HG02884 (cell line): ENCODE data around the gene SYCE3.

Experiments
- ATAC-seq: cut with Tn5 transposase; IDR thresholded peaks from one replicate; pipeline ENCODE4 v1.9.1; 2021; ENCODE audit warnings: mild to moderate bottlenecking, moderate library complexity; ENCODE audit not compliant: unreplicated experiment

SYCE3 gene

DNA sequence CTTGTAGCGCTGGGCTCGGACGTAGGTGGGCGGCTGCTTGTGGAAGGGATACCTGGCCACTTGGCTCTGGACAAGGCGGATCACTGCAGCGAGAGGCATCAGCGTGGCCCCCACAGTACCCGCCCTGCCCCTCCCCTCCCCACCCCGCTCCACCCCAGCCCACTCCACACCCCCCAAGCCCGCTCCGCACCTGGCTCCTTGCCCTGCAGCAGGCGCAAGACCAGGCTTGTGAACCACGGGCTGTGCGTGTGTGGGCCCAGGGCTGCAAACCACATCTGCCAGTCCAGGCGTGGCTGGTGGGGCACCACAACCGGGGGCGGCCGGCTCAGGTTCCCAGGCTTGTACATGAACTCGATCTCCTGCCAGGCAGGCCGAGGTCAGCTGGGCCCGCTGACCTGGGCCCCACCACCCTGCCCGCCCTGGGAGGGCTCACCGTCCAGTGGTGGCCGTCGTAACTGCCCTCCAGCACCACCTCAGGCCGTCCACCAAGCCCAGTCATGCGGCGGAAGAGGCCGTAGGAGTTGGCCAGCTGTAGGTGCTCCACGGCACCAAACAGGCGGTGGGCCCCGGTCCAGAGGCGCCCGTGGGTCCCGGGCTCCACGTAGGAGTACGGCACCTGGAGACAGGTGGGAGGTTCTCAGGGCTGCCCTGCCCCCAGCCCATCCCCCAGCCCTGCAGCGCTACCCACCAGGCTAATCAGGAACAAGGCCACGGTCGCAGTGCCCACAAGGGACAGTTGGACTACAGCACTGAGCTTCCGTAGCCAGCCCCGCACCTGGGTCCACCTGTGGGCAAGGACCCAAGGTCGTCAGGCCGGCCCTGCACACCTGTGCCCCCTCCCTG lies 58.1 kb downstream of the SYCE3 start:
- ATAC-seq, result no peak

DNA sequence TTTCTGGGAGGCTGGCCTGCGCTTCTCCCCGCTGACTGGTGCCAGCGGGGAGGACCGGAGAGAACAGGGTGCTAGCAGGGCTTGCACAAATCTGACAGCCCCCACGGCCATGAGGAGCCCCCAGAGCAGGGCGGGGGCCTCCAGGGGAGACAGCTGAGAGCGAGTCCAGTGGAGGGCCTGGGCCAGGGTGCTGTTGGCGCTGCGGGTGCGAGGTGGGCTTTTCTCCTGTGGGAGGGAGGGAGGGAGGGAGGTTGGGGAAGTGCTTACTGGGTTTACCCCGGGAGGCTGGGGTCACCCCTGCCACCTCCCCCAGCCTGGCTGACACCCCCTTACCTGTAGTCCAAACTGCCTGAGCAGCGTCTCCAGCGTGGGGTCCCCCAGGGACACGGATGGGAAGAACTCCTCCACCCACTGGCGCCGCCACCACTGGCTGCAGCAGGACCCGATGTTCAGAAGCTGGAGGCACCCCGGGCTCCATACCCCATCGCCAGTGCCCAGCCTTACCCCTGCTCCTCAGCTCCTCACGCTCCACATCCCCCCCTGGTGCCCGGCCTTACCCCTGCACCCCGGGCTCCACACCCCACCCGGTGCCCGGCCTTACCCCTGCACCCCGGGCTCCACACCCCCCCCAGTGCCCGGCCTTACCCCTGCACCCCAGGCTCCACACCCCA lies 59.1 kb downstream of the SYCE3 start:
- no peak for ATAC-seq

DNA sequence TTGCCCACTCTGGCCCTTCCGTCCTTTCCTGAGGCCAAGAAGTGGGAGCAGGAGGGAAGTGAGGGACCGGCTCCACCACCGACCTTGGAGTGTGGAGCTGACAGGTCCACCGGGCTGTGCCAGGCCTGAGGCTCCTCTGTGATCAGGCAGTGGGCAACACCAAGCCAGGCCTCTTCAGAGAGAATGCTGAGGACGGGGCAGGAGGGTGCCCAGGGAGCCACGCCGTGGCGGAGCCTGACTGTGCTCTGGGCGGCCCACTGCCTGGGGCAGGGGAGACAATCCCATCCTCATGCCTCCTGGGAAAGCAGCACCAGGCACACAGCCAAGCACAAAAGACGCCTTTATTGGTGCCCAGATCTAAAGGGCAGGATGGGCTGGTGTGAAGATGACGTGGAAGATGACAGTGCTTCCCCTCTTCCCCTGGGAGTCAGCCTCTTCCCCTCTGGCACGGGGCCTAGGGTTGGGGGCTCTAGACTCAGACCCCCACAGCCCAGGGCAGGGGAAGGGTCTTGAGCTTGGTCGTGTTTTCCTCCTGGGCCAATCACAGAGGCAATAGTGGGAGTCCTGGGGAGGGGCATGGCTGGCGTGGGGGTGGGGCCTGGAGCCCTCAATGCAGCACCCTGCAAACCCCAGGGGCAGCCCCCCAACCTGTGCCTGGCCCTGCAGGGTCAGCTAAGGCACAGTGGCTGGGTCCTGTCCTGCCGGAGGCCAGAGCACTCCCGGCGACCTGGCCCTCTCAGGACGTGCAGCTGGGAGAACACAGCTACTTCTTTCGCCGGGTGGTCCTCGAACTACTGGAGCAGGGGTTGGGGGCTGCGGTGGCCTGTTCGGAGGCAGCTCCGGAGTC lies 59.9 kb downstream of the SYCE3 start:
- ATAC-seq, result no peak

DNA sequence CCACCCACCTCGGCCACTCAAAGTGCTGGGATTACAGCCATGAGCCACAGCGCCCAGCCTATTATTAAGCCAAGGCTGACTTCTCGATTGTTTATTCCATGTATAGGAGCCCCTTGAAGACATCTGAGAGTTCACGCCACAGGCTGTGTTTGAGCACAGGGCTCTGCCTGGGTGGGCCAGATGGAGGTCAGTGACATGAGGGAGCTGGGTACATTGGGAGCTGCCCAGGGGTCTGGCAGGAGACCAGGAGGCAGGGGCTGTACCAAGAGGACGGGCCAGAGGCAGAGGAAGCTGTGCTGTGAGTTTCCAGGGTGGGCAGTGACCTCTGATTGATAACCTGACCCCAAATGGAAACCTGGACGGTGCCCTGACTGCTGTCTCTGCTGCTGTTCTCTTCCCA lies 60.6 kb downstream of the SYCE3 start:
- ATAC-seq, result no peak
